OCI-LY3 (cell line): ENCODE data around the gene ZNF862.

Experiments
- H2AFZ ChIP-seq: fragments of 200-600, 300-600 bp; shearing (Covaris generic); 2 replicates; pipeline ENCODE4 v1.6.0; 2014; ENCODE audit warnings: antibody characterized with exemption, low read depth, low read length
- H3K27ac ChIP-seq: fragments of 200-600, 300-600 bp; sonication (generic); 2 replicates; pipeline ENCODE4 v1.5.1; 2014; ENCODE audit warnings: mild to moderate bottlenecking, low read length, moderate library complexity, mixed read lengths
- H3K27me3 ChIP-seq: fragments of 200-600, 300-600 bp; sonication (generic); 2 replicates; pipeline ENCODE4 v1.6.1; 2014; ENCODE audit warnings: low read depth, low read length, mixed read lengths
- H3K36me3 ChIP-seq: fragments of 200-600, 300-600 bp; sonication (generic); replicated peaks from 2 replicates; pipeline ENCODE3; 2014; ENCODE audit warnings: low read depth, low read length, mixed read lengths
- H3K4me1 ChIP-seq: fragments of 300-600, 200-600 bp; sonication (generic); 2 replicates; pipeline ENCODE4 v1.6.1; 2014; ENCODE audit warnings: low read length, mixed read lengths
- H3K4me2 ChIP-seq: fragments of 200-600, 300-600 bp; sonication (generic); 2 replicates; pipeline ENCODE4 v1.6.1; 2014; ENCODE audit warnings: low read length, mixed read lengths
- H3K4me3 ChIP-seq: fragments of 300-600, 200-600 bp; sonication (generic); 2 replicates; pipeline ENCODE4 v1.5.1; 2014; ENCODE audit warnings: antibody characterized with exemption, mild to moderate bottlenecking, low read length, moderate library complexity
- H3K79me2 ChIP-seq: fragments of 300-600, 200-600 bp; shearing (Covaris generic); 2 replicates; pipeline ENCODE4 v1.6.1; 2014; ENCODE audit warnings: mild to moderate bottlenecking, low read length, mixed read lengths
- H3K9ac ChIP-seq: fragments of 300-600, 200-600 bp; shearing (Covaris generic); 2 replicates; pipeline ENCODE4 v1.6.0; 2014; ENCODE audit warnings: mild to moderate bottlenecking, low read length, moderate library complexity
- H3K9me3 ChIP-seq: fragments of 200-600, 300-600 bp; shearing (Covaris generic); 2 replicates; pipeline ENCODE4 v1.6.1; 2014; ENCODE audit warnings: low read length, mixed read lengths; ENCODE audit not compliant: insufficient read depth
- H4K20me1 ChIP-seq: fragments of 200-600, 300-600 bp; sonication (generic); 2 replicates; pipeline ENCODE4 v1.6.1; 2016; ENCODE audit warnings: low read length, mixed read lengths; ENCODE audit not compliant: insufficient read depth
- CTCF ChIP-seq: fragments of 200-600, 300-600 bp; sonication (generic); IDR thresholded peaks from 2 replicates; pipeline ENCODE4 v1.5.1; 2014; ENCODE audit warnings: antibody characterized with exemption, low read length, low read depth
- EZH2phosphoT487 ChIP-seq: fragments of 200-600 bp; shearing (Covaris generic); IDR thresholded peaks from 2 replicates; pipeline ENCODE4 v1.6.1; 2018; ENCODE audit warnings: antibody characterized with exemption, mixed run types, low read depth

The ZNF862 gene

GRCh38 chr7:149866779-149867447 lies 28.7 kb downstream of the ZNF862 start:
- Histone ChIP-seq H3K79me2 (no peaks in the 10 kb centered on the region), H3K9ac (no peak overlapping the region), H3K4me1 (no peaks in the 10 kb centered on the region), H3K27ac (no peak overlapping the region), H3K4me3 (no peak overlapping the region), H2AFZ (no peak overlapping the region), H3K36me3 (no peaks in the 10 kb centered on the region), H3K9me3 (no peaks in the 10 kb centered on the region), H3K4me2 (no peak overlapping the region), H4K20me1 (no peaks in the 10 kb centered on the region), H3K27me3 (no peaks in the 10 kb centered on the region)
- no peak for TF ChIP-seq EZH2phosphoT487

GRCh38 chr7:149867762-149868622 lies 29.8 kb downstream of the ZNF862 start:
- no peak overlapping the region for H3K27ac ChIP-seq

DNA sequence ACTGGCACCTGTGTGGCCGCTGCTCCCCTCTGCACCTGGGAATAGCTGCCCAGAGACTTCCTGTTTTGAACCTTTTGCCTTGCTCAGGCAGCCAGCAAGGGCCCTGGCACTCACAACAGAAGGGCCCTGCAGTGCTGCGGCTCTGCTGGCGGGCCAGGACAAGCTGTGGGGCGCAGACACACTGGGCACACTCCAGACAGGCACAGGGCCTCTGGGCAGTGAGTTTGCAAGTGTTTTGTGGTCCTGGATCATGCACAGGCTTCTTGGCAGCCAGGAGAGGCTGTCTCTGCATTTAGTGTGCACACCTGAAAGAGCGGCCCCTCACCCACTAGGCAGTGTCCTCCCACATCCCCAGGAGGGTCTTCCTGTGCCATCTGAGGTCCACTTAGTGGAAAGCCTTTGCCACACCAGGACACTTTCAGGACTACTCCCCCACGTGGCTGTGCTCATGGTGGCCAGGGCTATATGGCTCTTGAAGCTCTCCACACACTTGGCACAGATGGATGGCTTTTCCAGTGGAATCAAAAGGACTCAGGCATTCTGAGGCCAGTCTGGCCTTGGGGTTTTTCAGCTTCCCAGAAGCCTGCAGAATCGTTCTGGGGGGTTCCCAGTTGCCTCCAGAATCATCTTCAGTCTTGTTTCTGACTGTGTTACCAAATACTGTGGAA lies 30.6 kb downstream of the ZNF862 start:
- no peak overlapping the region for H3K27ac ChIP-seq
- no peaks in the 10 kb centered on the region for H3K9me3 ChIP-seq
- no peaks in the 10 kb centered on the region for H4K20me1 ChIP-seq
- TF ChIP-seq CTCF, result no peak
- TF ChIP-seq EZH2phosphoT487, result no peak
- H3K27me3 ChIP-seq, result no peaks in the 10 kb centered on the region
- no peak overlapping the region for H2AFZ ChIP-seq
- no peak overlapping the region for H3K4me2 ChIP-seq
- peaks cover 5% of the 10 kb centered on the region; the same call in 1 of the 2 replicates for H3K4me1 ChIP-seq
- H3K9ac ChIP-seq, result no peak overlapping the region
- no peaks in the 10 kb centered on the region for H3K36me3 ChIP-seq
- no peaks in the 10 kb centered on the region for H3K79me2 ChIP-seq
- no peak overlapping the region for H3K4me3 ChIP-seq

More at GRCh38 chr7:149867762-149868622, 29.8 kb downstream of the ZNF862 start:
- H3K9ac ChIP-seq, result no peak overlapping the region
- H3K4me2 ChIP-seq, result no peak overlapping the region
- H2AFZ ChIP-seq, result no peak overlapping the region
- H3K9me3 ChIP-seq, result no peaks in the 10 kb centered on the region
- no peaks in the 10 kb centered on the region for H3K79me2 ChIP-seq
- H3K27me3 ChIP-seq, result no peaks in the 10 kb centered on the region
- no peaks in the 10 kb centered on the region for H3K36me3 ChIP-seq
- TF ChIP-seq CTCF (no peak), EZH2phosphoT487 (no peak)
- no peaks in the 10 kb centered on the region for H4K20me1 ChIP-seq
- H3K4me1 ChIP-seq, result peaks cover 5% of the 10 kb centered on the region; the same call in 1 of the 2 replicates
- H3K4me3 ChIP-seq, result no peak overlapping the region

GRCh38 chr7:149869291-149869650 lies 31.1 kb downstream of the ZNF862 start:
- Histone ChIP-seq H3K79me2 (no peaks in the 10 kb centered on the region), H3K4me3 (no peak overlapping the region), H2AFZ (no peak overlapping the region), H3K4me2 (no peak overlapping the region), H4K20me1 (no peaks in the 10 kb centered on the region), H3K27me3 (no peaks in the 10 kb centered on the region), H3K36me3 (no peaks in the 10 kb centered on the region), H3K27ac (no peak overlapping the region), H3K9ac (no peak overlapping the region), H3K9me3 (no peaks in the 10 kb centered on the region), H3K4me1 (peaks cover 5% of the 10 kb centered on the region; the same call in 1 of the 2 replicates)
- TF ChIP-seq CTCF (no peak), EZH2phosphoT487 (no peak)
